ENCODE data around the gene PPP3R1. TPM values are rescaled to one million over a fixed set of nuclear protein-coding genes. Genes with fewer than 3 reads are reported as not detected.
"Not testable (repeated sequence)": the region's sequence is repeated elsewhere in the genome, so short reads cannot be mapped to it uniquely, and the experiment has no call there.

PPP3R1 gene
- total RNA-seq, 1 experiment from 2014 or later = 45.2 TPM

DNA sequence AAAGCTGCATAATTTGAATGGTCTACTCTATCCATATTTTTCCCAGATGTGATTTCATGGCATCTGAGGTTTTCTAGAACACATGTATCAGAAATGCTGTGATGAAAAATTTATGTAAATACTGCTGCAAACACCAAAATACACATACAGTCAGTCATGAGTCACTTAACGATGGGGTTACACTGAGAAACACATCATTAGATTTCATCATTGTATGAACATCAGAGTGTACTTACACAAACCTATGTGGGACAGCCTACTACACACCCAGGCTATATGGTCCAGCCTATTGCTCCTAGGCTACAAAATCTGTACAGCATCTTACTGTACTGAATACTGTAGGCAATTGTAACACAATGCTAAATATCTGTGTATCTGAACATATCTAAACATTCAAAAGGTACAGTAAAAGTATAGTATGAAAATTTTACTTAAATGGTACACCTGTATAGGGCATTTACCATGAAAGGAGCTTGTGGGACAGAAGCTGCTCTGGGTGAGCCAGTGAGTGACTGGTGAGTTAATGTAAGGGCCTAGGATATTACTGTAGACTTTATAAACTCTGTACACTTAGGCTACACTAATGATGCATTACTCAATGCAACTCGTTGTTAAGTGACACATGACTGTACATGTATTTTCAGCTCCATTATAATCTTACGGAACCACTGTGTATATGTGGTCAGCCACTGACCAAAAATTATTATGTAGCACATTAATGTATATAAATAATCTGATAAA lies 61.2 kb downstream of the PPP3R1 start:
- peak; percentile 73 for DNase-seq (ENCODE audit: extremely low read depth, low read depth)

DNA sequence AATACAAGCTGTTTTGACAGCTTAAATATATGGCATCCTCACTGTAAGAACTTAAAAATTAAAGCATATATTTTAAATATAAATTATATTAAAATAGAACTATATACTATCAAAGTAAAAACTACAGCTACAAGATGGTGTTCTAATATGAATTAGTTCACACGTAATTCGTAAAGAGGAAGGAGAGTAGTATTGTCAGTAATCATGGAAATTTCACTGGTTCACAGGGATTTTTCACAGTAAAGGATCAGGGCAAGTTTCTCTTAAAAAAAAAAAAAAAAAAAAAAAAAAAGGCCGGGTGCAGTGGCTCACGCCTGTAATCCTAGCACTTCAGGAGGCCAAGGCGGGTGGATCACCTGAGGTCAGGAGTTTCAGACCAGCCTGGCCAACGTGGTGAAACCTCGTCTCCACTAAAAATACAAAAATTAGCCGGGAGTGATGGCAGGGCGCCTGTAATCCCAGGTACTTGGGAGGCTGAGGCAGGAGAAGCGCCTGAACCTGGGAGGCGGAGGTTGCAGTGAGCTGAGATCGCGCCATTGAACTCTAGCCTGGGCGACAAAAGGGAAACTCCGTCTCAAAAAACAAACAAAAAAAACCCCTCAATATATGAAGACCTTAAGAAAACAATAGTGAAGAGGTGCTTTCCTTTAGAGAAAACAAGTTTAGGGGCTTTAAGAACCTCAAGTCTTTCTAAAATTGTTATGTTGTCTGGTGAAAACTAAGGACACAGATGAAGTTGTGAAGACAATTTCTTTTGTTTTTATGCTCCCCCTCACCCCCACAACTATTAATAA lies 62.1 kb downstream of the PPP3R1 start:
- no peak for DNase-seq (ENCODE audit: extremely low read depth, low read depth)

DNA sequence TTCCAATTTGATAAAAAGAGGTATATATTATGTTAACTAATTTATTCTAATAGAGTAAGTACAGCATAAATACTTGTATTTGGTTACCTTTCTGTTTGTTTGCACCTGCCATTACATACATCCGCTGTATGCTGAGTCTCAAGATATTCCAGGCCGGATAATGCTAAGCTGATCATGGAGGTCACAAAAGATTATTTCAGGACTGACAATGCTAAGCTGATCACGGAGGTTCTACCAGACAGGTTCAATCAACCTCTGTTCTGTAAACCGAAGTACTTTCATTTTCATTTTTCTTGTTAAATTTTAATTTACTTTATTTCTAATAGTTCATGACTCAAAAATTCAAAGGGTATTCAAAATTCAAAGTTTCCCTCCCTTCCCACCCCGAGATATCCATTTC lies 63.5 kb downstream of the PPP3R1 start:
- DNase-seq (ENCODE audit: extremely low read depth, low read depth) = no peak

- no peak for DNase-seq (ENCODE audit: extremely low read depth, low read depth)
These were observed 65.0 kb downstream of the PPP3R1 start for GRCh38 chr2:68187329-68187728.

DNA sequence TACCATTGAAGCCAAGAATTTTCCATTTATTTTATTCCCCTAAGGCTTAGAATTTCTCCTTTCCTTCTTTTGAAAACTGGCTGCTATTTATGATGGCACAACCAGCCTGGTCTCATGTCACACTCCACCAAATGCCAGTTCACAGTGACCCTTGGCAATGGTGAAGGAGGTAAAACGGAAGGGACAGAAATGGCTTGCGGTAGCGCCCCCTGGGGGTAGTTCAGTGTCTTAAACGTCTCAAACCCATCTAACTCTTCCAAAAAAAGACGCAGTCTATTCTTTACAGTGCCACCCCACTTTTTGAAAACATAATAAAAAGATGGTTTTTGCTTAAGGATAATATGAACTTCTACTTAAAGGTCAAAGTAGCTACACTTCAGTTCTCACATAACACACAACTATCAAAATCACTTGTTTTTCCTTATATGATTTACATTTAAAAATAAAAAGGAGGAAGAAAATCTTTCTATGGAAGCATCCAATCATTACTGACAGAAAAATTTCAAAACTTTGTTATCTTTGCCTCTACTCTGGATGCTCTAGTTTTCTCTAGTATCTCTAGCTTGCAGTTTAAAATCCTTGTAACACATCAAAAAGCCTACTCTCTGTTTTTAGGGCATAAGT lies 66.7 kb downstream of the PPP3R1 start:
- peak; percentile 43 for DNase-seq (ENCODE audit: extremely low read depth, low read depth)

DNA sequence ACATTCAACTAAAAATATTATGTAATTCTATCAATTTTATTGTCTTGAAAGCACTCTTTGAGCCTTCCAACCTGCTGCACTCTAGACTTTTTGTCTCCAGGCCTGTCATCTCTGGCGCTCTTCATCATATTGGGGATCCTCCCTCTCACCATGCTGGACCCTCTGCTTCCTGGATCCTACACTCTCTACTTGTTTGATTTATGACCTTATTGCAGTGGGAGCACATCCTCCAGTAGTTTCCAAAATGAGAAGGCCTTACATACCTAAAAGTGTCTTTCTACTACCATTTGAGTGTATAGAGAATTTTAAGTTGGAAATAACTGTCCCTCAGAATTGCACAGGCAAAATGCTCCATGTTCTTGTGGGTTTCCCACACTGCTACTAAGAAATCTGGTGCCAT lies 69.4 kb downstream of the PPP3R1 start:
- DNase-seq (ENCODE audit: extremely low read depth, low read depth) = no peak

GRCh38 chr2:68178954-68179627 lies 73.2 kb downstream of the PPP3R1 start:
- no peak for DNase-seq (ENCODE audit: extremely low read depth, low read depth)

DNA sequence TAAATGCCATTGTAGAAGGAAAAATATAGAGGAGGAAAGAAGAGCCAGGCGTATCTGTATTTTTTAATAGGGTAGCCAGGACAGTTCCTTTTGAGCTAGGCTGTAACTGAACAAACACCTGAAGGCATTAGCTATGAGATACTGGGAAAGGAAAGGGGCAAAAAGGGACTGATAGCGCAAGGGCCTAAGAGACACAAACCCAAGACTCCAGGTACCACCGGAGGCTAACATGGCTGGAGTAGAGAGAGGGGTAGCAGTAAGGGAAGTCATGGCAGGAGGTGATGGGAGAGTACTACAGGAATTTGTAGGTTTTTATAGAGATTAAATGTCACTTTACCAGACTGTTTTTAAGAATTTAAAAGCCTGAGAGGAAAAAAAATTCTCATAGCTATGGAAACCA lies 73.9 kb downstream of the PPP3R1 start:
- no peak for DNase-seq (ENCODE audit: extremely low read depth, low read depth)

DNA sequence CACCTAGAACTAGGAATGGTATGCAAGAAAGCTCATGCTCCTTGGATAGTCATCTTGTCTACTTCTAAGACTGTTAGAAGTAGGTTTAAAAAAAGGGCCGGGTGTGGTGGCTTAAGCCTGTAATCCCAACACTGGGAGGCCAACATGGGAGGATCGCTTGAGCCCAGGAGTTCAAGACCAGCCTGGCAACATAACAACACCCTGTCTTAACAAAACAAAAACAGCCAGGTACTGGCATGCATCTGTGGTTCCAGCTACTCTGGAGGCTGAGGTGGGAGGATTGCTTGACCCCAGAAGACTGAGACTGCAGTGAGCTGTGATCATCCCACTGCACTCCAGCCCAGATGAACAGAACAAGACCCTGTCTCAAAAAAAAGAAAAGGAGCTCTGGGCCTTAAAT lies 74.8 kb downstream of the PPP3R1 start:
- no peak for DNase-seq (ENCODE audit: extremely low read depth, low read depth)

DNA sequence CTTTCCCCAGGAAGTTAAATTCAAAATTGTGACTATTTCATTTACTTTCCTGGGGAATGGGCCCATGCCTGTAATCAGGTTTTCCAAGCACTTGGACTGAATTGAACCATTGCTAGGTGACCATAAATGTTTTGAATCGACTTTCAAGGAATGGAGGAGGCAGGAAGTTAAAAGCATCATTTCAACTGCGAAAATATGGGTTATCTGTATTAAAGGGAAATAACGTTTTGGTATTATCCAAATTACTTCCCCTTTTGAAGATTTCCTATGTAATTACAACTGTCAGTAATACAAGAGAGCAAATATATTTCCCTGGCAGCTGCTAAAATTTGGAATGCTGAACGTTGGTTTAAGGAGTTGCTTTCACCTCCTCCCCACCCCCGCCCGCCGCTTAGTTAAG lies 75.7 kb downstream of the PPP3R1 start:
- no peak for DNase-seq (ENCODE audit: extremely low read depth, low read depth)

GRCh38 chr2:68175210-68175609 lies 77.1 kb downstream of the PPP3R1 start:
- DNase-seq (ENCODE audit: extremely low read depth, low read depth) = not testable (repeated sequence)

DNA sequence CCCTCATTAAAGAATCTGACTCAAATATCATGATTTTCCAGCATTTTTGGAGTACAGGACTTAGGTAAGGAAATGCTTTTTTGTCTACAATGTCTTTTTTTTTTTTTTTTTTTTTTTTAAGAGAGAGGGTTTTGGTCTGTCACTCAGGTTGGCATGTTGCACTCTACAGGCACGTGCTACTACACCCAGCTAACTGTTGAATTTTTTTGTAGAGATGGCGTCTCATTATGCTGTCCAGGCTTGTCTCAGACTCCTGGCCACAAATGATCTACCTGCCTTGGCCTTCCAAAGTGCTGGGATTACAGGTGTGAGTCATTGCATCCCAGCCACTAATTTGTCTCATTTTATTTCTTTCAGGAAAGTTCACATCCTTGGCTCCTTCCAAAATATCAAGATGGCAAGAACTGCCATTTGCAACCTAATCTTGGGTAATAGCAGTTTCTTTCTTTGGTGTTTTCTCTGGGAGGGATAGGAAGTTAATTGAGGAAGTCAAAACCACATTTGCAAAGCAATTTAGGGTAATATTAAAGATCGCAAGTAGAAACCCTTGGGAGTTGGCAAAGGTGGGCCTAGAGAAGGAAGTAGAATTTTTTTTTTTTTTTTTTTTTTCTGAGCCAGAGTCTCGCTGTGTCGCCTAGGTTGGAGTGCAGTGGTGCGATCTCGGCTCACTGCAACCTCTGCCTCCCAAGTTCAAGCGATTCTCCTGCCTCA lies 79.2 kb downstream of the PPP3R1 start:
- no peak for DNase-seq (ENCODE audit: extremely low read depth, low read depth)

DNA sequence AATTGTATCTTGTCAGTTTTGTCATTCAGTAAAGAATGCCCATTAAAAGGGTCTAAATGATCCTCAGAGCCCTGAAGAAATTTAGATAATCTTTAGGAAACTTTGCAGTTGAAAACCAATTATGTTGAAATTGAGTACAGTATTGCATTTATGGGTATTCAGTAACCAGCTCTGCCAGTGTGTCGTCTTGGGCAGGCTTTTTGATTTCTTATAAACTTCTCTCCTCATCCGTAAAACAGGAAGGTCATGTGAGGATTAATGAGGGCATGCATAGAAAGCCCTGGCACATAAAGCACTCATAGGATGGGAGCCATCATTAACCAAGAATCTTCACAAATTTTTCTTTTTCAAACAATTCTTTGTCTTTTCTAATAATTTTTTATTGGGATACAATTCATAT lies 79.8 kb downstream of the PPP3R1 start:
- no peak for DNase-seq (ENCODE audit: extremely low read depth, low read depth)

- no peak for DNase-seq (ENCODE audit: extremely low read depth, low read depth)
These were observed 80.6 kb downstream of the PPP3R1 start for GRCh38 chr2:68171684-68172083.

DNA sequence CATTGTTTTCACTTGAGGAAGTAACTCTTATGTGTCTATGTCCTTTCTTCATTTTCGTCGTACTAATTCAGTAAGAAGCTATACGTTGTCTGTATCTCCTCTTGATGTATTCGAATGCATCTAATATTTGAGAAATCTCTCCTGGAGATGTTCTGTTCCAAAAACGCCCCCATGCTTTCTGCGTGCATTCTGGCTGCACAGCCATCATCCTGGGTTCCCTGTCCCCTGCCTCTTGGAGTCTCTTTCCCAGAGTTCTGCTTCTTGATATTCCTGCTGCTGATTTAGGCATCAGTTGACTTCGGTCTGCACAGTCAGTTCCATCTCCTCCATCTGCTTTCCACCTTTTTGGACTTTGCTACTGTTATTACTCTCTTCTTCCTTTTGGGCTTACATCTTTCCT lies 81.2 kb downstream of the PPP3R1 start:
- no peak for DNase-seq (ENCODE audit: extremely low read depth, low read depth)

DNA sequence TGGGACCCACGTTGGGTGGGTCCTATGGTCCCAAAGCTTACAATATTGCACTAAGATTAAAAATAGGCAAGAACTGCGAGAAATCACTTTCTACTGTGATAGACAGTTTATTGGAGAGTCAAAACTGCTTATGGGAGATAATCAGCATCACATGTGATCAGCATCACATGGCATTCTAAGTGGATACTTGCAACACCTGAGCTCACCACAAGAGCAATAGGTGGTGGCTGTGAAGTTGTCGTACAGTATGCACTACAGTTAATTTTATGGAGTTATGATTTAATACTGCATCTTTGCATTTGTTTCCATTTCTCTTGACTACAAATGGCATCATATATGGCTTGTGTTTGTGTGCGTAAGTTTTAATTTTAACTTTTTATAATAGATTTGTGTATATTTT lies 83.0 kb downstream of the PPP3R1 start:
- no peak for DNase-seq (ENCODE audit: extremely low read depth, low read depth)

GRCh38 chr2:68167186-68167585 lies 85.1 kb downstream of the PPP3R1 start:
- no peak for DNase-seq (ENCODE audit: extremely low read depth, low read depth)

GRCh38 chr2:68163641-68164040 lies 88.7 kb downstream of the PPP3R1 start:
- no peak for DNase-seq (ENCODE audit: extremely low read depth, low read depth)

DNA sequence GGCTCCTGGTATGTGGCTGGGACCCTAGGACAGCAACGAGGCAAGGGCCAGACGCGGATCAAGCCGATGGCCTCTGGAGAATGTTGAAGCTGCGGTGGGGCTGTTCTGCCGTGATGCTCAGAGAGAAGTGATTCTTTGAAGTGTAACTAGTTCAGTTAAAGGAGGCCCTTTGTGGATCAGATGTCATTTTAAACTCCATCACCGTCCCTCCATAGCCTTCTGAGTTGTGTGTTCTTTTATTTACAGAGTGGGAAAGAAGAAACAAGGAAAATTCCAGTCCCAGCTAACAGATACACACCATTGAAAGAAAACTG lies 94.2 kb downstream of the PPP3R1 start:
- no peak for DNase-seq (ENCODE audit: extremely low read depth, low read depth)

DNA sequence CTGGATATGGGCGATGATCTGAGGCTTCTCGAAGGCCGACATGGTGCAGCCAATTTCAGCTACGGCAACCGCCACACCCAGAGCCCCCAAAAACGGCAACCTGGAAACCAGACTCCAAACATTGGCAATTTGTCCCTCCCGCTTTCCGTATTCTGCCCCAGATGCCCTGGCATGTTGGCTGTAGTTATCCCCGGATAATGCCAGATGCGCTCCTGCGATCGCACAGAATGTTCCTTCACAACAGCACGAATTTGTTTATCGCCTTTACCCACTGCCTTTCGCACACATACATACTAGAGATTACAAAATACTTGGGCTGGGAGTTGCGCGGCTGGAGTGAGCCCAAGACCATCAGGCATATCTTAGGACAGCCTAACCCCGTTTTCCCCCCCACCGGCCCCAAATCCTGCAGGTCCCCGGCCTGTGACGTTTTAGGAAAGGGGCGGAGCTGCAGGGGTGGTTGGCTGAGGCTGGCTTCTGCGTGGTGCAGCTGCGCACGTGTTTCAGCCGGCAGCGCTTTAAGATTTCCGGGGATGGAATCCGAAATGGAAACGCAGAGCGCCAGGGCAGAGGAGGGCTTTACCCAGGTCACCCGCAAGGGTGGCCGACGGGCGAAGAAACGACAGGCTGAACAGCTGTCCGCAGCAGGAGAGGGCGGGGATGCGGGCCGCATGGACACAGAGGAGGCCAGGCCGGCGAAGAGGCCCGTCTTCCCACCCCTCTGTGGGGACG lies 94.8 kb downstream of the PPP3R1 start, which contains the start of gene PNO1:
TSS of gene PNO1 (plus strand) at position 487 of the 732 bp plus-strand sequence. CDS start at position 534, 47 bp downstream.
- peak; percentile 92 for DNase-seq (ENCODE audit: extremely low read depth, low read depth)

Data from NCI-H460 (cell line).